K562 (cell line): ENCODE results near the gene CHSY1. TPM values are rescaled to one million over a fixed set of nuclear protein-coding genes. Genes with fewer than 3 reads are reported as not detected.

Experiments used
- ATAC-seq: fragments of 200-7000 bp; cut with Tn5 transposase; 3 replicates; pipeline ENCODE4 v1.9.1; 2020; ENCODE audit warnings: moderate library complexity
- BruUV-seq: library from RNA; stranded (reverse); fragments of 400-500 nt; replicated peaks from 2 replicates; lab custom pipeline; 2021; lab: Mats Ljungman, UMichigan
- CTCF ChIA-PET: fragments of 300-600 bp; formaldehyde crosslinking; extraction: SDS; loops from one replicate; lab custom pipeline; 2021; ENCODE audit warnings: low intra/inter-chr PET ratio; lab: Yijun Ruan, JAX
- POLR2A ChIA-PET: fragments of 300-600, 350-650 bp; sonication (Branson Sonifier 250); formaldehyde crosslinking; extraction: SDS; loops from one replicate; lab custom pipeline; 2021; ENCODE audit warnings: antibody characterized with exemption, inconsistent platforms; lab: Yijun Ruan, JAX
- DNase-seq, 4 experiments: peaks; one replicate each; pipeline versions ENCODE4 v3.0.0 to v3.0.0-alpha.2; 2011 to 2018; ENCODE audit warnings: low spot score in 3 of 4, mixed read lengths in 3 of 4; ENCODE audit errors: extremely low read depth in 1 of 4
- FAIRE-seq: peaks from 2 replicates; lab custom pipeline; 2011; peaks lifted over from hg19 to GRCh38; lab: Jason Lieb, UNC
- H2AFZ ChIP-seq: 2 replicates; pipeline ENCODE4 v1.6.0; 2011; ENCODE audit warnings: low read depth, low read length, control low read depth, inconsistent platforms
- H3K27ac ChIP-seq: fragments of 200-600 bp; 3 replicates; pipeline ENCODE4 v1.8.0; 2011; ENCODE audit warnings: low read depth, mild to moderate bottlenecking, control low read depth, inconsistent platforms, low read length, moderate library complexity, mixed read lengths; ENCODE audit errors: extremely low read depth
- H3K27me3 ChIP-seq, 2 experiments: fragments of 300-600 bp in 1 of 2; 2 replicates in 1 of 2; 3 replicates in 1 of 2; pipeline versions ENCODE4 v1.6.0 to v1.8.0; 2011; ENCODE audit warnings: inconsistent platforms in 2 of 2, low read length in 2 of 2, mild to moderate bottlenecking in 1 of 2, mixed read lengths in 1 of 2, moderate library complexity in 1 of 2; ENCODE audit not compliant: control insufficient read depth in 2 of 2, insufficient read depth in 2 of 2
- H3K36me3 ChIP-seq: fragments of 300-600 bp; 3 replicates; pipeline ENCODE4 v1.8.0; 2011; ENCODE audit warnings: mild to moderate bottlenecking, low read length, inconsistent platforms; ENCODE audit not compliant: control insufficient read depth, insufficient read depth
- H3K4me1 ChIP-seq, 2 experiments: fragments of 200-600 bp in 1 of 2; replicated peaks in 1 of 2; 2 replicates in 1 of 2; 3 replicates in 1 of 2; pipeline versions ENCODE4 v1.5.1 to v1.8.0; 2011; ENCODE audit warnings: inconsistent platforms in 2 of 2, low read length in 2 of 2, mild to moderate bottlenecking in 1 of 2, mixed read lengths in 1 of 2, moderate library complexity in 1 of 2; ENCODE audit not compliant: control insufficient read depth in 2 of 2, insufficient read depth in 2 of 2
- H3K4me2 ChIP-seq: 2 replicates; pipeline ENCODE4 v1.6.1; 2011; ENCODE audit warnings: low read length, control low read depth, inconsistent platforms, mixed read lengths; ENCODE audit not compliant: insufficient read depth
- H3K4me3 ChIP-seq: fragments of 200-600 bp; sonication (generic), shearing (Covaris generic); 2 replicates; pipeline ENCODE4 v1.5.1; 2016; ENCODE audit warnings: control low read depth, inconsistent platforms
- H3K79me2 ChIP-seq: fragments of 200-600 bp; 3 replicates; pipeline ENCODE4 v1.8.0; 2011; ENCODE audit warnings: low read length, inconsistent platforms; ENCODE audit not compliant: control insufficient read depth, insufficient read depth
- H3K9ac ChIP-seq, 2 experiments: 2 replicates each; pipeline versions ENCODE4 v1.6.0 to v1.6.1; 2011; ENCODE audit warnings: low read depth in 2 of 2, low read length in 2 of 2, control low read depth in 1 of 2, inconsistent platforms in 1 of 2, mild to moderate bottlenecking in 1 of 2, mixed read lengths in 1 of 2; ENCODE audit not compliant: insufficient read depth in 1 of 2
- H3K9me1 ChIP-seq: one replicate; pipeline ENCODE4 v1.6.0; 2011; ENCODE audit warnings: inconsistent platforms, mild to moderate bottlenecking, low read length, moderate library complexity; ENCODE audit not compliant: control insufficient read depth, insufficient read depth
- H3K9me3 ChIP-seq: replicated peaks from 2 replicates; pipeline ENCODE4 v1.5.1; 2011; ENCODE audit warnings: low read depth, low read length, inconsistent platforms; ENCODE audit not compliant: control insufficient read depth, insufficient read depth
- H4K20me1 ChIP-seq: replicated peaks from 2 replicates; pipeline ENCODE4 v1.6.1; 2011; ENCODE audit warnings: low read length, inconsistent platforms, mixed read lengths; ENCODE audit not compliant: control insufficient read depth, insufficient read depth
- FOXJ2 ChIP-seq: fragments of 200-800 bp; sonication (Bioruptor generic); IDR thresholded peaks from 2 replicates; pipeline ENCODE4 v1.6.1; 2016; ENCODE audit warnings: missing genetic modification characterization, missing compliant biosample characterization
- HLTF ChIP-seq: fragments of 450-650 bp; IDR thresholded peaks from 2 replicates; pipeline ENCODE4 v1.6.1; 2016
- HNRNPH1 ChIP-seq: fragments of 200-400 bp; formaldehyde crosslinking; optimal IDR thresholded peaks from 2 replicates; pipeline ENCODE3; 2017; ENCODE audit warnings: low read depth, mild to moderate bottlenecking, low read length, moderate library complexity
- L3MBTL2 ChIP-seq: fragments of 450-650 bp; IDR thresholded peaks from 2 replicates; pipeline ENCODE4 v1.6.1; 2016; ENCODE audit warnings: mild to moderate bottlenecking, moderate library complexity
- MYC ChIP-seq, 2 experiments: fragments of 250-450 bp in 1 of 2; sonication (Bioruptor Pico) in 1 of 2; IDR thresholded peaks; 2 replicates each; pipeline versions ENCODE4 v1.5.1 to v1.6.1; 2012 to 2021; ENCODE audit warnings: low read depth in 2 of 2, borderline replicate concordance in 1 of 2, improper control_type of control experiment in 1 of 2, low read length in 1 of 2, mild to moderate bottlenecking in 1 of 2, moderate library complexity in 1 of 2
- PHF21A ChIP-seq: fragments of 450-650 bp; IDR thresholded peaks from 2 replicates; pipeline ENCODE4 v1.6.1; 2017; ENCODE audit warnings: low read depth, borderline replicate concordance
- RBFOX2 ChIP-seq: fragments of 200-400 bp; formaldehyde crosslinking; IDR thresholded peaks from 2 replicates; pipeline ENCODE4 v1.6.1; 2017; ENCODE audit warnings: low read depth, mild to moderate bottlenecking, low read length, moderate library complexity
- SETDB1 ChIP-seq: IDR thresholded peaks from one replicate; pipeline ENCODE4 v1.6.1; 2012; ENCODE audit warnings: low read length, control low read depth, inconsistent platforms
- SMARCB1 ChIP-seq: IDR thresholded peaks from 2 replicates; pipeline ENCODE4 v1.6.1; 2011; ENCODE audit warnings: improper control_type of control experiment, low read depth; ENCODE audit not compliant: insufficient read length
- ZNF76 ChIP-seq: fragments of 250-450 bp; sonication (Bioruptor Pico); IDR thresholded peaks from 2 replicates; pipeline ENCODE4 v1.4.0; 2020; ENCODE audit warnings: mild to moderate bottlenecking, moderate library complexity, borderline replicate concordance
- ZNF764 ChIP-seq: fragments of 250-450 bp; sonication (Bioruptor Pico); IDR thresholded peaks from 2 replicates; pipeline ENCODE4 v1.4.0; 2020; ENCODE audit warnings: low read depth, mild to moderate bottlenecking, moderate library complexity
- WGBS: fragments of 100-300 bp; shearing (Covaris generic); methylation state at CpG from one replicate; pipeline ENCODE4 v1.1.6; 2016; ENCODE audit warnings: low coverage, mixed read lengths; ENCODE audit not compliant: insufficient coverage; ENCODE audit errors: missing lambda C conversion rate; 5-methylcytosine and 5-hydroxymethylcytosine counted together
- in situ Hi-C: fragments of 300-500 bp; cut with MboI; formaldehyde crosslinking; loops from 4 replicates; pipeline ENCODE4 v1.15.0; 2018; ENCODE audit warnings: inconsistent platforms, mixed read lengths
- intact Hi-C: fragments of 100-400 bp; cut with micrococcal nuclease; formaldehyde crosslinking; loops from 2 replicates; pipeline ENCODE4 v1.14.2; 2022
- polyA plus RNA-seq, 8 experiments: library from polyadenylated mRNA; depleted of rRNA in 4 of 8; stranded (reverse) in 5 of 8; unstranded in 3 of 8; fragments of >200 nt; fragmentation: Nextera tagmentation in 2 of 8; fragmentation: Illumina TruSeq in 1 of 8; extraction: Ambion mirVana in 2 of 8; extraction: Trizol in 1 of 8; gene quantifications; 2 replicates each; pipeline versions ENCODE4 v1.2.1 to v1.2.3, GENCODE V29; 2011 to 2014; ENCODE audit warnings: inconsistent platforms in 1 of 8, missing spikeins in 1 of 8
- total RNA-seq, 7 experiments: library from RNA; depleted of rRNA in 6 of 7; stranded (reverse); fragments of >200 nt in 6 of 7; fragmentation: Illumina TruSeq in 2 of 7; extraction: Trizol in 2 of 7; gene quantifications; 2 replicates each; pipeline versions ENCODE4 v1.2.1 to v1.2.3, GENCODE V29; 2011 to 2021; ENCODE audit warnings: low replicate concordance in 1 of 7
- TF ChIP-seq, protein P1 (sequence below), 3 experiments: fragments of 200-800 bp in 1 of 3; fragments of 250-450 bp in 1 of 3; fragments of 450-650 bp in 1 of 3; sonication (Bioruptor Pico) in 1 of 3; sonication (Bioruptor generic) in 1 of 3; formaldehyde crosslinking in 1 of 3; IDR thresholded peaks; 2 replicates each; pipeline versions ENCODE4 v1.6.1 to v1.8.0; 2016 to 2022; ENCODE audit warnings: mild to moderate bottlenecking in 2 of 3, missing genetic modification characterization in 2 of 3, missing compliant biosample characterization in 1 of 3, moderate library complexity in 1 of 3
- TF ChIP-seq, protein P2 (sequence below): fragments of 450-650 bp; formaldehyde crosslinking; IDR thresholded peaks from 2 replicates; pipeline ENCODE4 v1.4.0; 2020; ENCODE audit warnings: mild to moderate bottlenecking, moderate library complexity

CHSY1 gene
- total and polyA plus RNA-seq, 9 of the 15 experiments (the other 6 are each of a cell fraction or from before 2014, with no cell fraction given): 7.0 to 16.4 (median 13.4) TPM

DNA sequence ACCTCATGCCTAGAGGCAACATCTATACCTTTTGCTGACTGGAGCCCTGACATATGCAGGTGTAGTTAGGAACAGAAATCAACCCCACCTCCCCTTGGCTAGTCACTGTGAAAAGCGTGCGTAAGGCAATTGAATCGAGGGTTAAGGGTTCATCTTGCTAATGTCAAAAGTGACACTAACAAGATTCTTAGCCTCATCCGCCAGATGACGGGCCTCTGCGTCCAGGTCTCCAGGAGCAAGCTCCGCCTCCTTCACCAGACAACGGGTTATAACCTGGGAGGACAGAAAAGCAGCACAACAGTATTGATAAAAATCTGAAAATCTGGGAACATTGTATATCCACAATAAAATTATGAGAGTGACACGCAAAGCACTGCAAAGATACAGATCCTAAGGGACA, 20.7 kb upstream of the CHSY1 start (continued):
- TF ChIP-seq, protein P1, sequence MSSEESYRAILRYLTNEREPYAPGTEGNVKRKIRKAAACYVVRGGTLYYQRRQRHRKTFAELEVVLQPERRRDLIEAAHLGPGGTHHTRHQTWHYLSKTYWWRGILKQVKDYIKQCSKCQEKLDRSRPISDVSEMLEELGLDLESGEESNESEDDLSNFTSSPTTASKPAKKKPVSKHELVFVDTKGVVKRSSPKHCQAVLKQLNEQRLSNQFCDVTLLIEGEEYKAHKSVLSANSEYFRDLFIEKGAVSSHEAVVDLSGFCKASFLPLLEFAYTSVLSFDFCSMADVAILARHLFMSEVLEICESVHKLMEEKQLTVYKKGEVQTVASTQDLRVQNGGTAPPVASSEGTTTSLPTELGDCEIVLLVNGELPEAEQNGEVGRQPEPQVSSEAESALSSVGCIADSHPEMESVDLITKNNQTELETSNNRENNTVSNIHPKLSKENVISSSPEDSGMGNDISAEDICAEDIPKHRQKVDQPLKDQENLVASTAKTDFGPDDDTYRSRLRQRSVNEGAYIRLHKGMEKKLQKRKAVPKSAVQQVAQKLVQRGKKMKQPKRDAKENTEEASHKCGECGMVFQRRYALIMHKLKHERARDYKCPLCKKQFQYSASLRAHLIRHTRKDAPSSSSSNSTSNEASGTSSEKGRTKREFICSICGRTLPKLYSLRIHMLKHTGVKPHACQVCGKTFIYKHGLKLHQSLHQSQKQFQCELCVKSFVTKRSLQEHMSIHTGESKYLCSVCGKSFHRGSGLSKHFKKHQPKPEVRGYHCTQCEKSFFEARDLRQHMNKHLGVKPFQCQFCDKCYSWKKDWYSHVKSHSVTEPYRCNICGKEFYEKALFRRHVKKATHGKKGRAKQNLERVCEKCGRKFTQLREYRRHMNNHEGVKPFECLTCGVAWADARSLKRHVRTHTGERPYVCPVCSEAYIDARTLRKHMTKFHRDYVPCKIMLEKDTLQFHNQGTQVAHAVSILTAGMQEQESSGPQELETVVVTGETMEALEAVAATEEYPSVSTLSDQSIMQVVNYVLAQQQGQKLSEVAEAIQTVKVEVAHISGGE (CRISPR knock-in tag; IDR thresholded peaks at IDR 0.05): no peak
- no peak for TF ChIP-seq SMARCB1
- TF ChIP-seq SETDB1: no peak
- no peak for TF ChIP-seq HLTF

DNA sequence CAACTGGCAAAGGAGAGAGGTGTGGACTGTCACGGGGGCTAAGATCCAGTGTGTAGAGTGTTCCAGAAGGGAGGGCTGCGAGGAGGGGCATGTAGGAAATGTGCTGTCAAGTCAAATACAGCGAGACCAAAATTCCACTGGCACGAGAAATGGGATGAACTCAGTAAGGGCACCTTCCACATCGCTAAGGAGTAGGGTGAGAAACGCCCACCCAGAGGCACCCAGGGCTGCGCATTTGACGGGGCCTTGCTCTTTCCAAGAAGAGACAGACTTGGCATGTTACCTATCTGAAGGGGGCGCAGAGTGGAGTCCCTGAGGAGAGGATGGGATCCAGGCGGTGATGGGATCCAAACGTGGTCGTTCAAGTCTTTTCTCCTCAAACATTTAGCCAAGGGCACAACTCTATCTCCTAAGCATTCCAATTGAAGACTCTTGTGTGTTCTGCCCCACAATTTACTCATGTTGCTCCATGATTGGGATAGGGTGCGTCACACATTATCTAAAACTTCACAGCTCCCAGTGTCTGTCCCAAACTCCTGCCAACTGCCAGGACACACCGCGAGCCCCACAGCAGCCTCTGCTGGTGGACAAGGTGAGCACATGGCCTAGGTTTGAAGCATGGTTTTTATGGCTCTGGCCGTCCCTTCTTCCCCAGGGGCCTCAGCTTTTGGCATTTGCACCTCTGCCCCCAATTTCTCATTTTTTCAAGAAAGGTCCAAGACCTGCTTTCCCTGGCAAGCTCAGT, 17.8 kb upstream of the CHSY1 start:
- DNase-seq (peak in 2 of 4 experiments; percentile 24 to 55), ATAC-seq (peak; percentile 87), FAIRE-seq (peak; percentile 74)
- H3K27me3 ChIP-seq: peaks cover 0 to 3% of the 10 kb centered on the region in 2 experiments; a peak in 2 of 5 replicates
- H3K36me3 ChIP-seq: peaks cover 44% of the 10 kb centered on the region
- H4K20me1 ChIP-seq: 0 out of 2 replicates have a peak, but pooled peaks cover 7% of the 10 kb centered on the region
- intact Hi-C loops (no loop called here), in situ Hi-C loops (loop anchor here (25.0 kb wide), 2 partner anchors 357 to 632 kb away; partner anchors contain the start of gene LRRK1)
- no peaks in the 10 kb centered on the region for H3K9me1 ChIP-seq
- no peak overlapping the region for H3K9ac ChIP-seq
- H3K4me2 ChIP-seq: no peak overlapping the region
- CTCF ChIA-PET: interaction anchor here (0.6 to 1.1 kb wide), 2 partner anchors 181 to 679 kb away, joined by 3 to 4 read pairs; no protein-coding TSS in a partner anchor
- POLR2A ChIA-PET: interaction anchor here (0.6 to 1.8 kb wide), 7 partner anchors 11 to 673 kb away, joined by 3 to 4 read pairs (median 4); partner anchors contain the start of genes ASB7 and LINS1
- no TSS peak for BruUV-seq
- no peak overlapping the region for H3K4me3 ChIP-seq
- H3K27ac ChIP-seq: no peak overlapping the region
- no peaks in the 10 kb centered on the region for H3K79me2 ChIP-seq
- H2AFZ ChIP-seq: no peak overlapping the region
- H3K9me3 ChIP-seq: no peaks in the 10 kb centered on the region
- H3K4me1 ChIP-seq: peaks cover 5 to 8% of the 10 kb centered on the region in 2 experiments
- 80% methylated on average over 16 of the region's 16 CpGs for WGBS
- TF ChIP-seq, protein P2, sequence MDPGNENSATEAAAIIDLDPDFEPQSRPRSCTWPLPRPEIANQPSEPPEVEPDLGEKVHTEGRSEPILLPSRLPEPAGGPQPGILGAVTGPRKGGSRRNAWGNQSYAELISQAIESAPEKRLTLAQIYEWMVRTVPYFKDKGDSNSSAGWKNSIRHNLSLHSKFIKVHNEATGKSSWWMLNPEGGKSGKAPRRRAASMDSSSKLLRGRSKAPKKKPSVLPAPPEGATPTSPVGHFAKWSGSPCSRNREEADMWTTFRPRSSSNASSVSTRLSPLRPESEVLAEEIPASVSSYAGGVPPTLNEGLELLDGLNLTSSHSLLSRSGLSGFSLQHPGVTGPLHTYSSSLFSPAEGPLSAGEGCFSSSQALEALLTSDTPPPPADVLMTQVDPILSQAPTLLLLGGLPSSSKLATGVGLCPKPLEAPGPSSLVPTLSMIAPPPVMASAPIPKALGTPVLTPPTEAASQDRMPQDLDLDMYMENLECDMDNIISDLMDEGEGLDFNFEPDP (CRISPR knock-in tag): no peak
- TF ChIP-seq ZNF76 (CRISPR knock-in tag): no peak
- no peak for TF ChIP-seq HNRNPH1
- no peak for TF ChIP-seq PHF21A
- no peak for TF ChIP-seq FOXJ2 (tag)
- peak; percentile 42; the same call in 1 of the 2 replicates for TF ChIP-seq RBFOX2
- TF ChIP-seq ZNF764: no peak
- peak; percentile 72 for TF ChIP-seq L3MBTL2
- TF ChIP-seq MYC (IDR thresholded peaks at IDR 0.05; ENCODE audit: low read depth, low read length): peak; percentile 81
- no peak for TF ChIP-seq MYC (CRISPR knock-in tag; IDR thresholded peaks at IDR 0.05; ENCODE audit: borderline replicate concordance, low read depth)
